ENCODE measurements around the gene ITGA2B. TPM values are rescaled to one million over a fixed set of nuclear protein-coding genes. Genes with fewer than 3 reads are reported as not detected.

Gene ITGA2B
- total and polyA plus RNA-seq, 2 experiments from 2014 or later = 13.3 to 13.9 TPM

- TF ChIP-seq EZH2phosphoT487 (IDR thresholded peaks at IDR 0.05; ENCODE audit: unreplicated experiment) (no peak), CREB1 (CRISPR knock-in tag; IDR thresholded peaks at IDR 0.05; ENCODE audit: low read depth) (peak; percentile 75), POLR2AphosphoS5 (IDR thresholded peaks at IDR 0.05; ENCODE audit: low read depth) (peak; percentile 85), NANOG (IDR thresholded peaks at IDR 0.05; ENCODE audit: borderline replicate concordance) (no peak)
Measured at GRCh38 chr17:44344939-44345453, 44.5 kb downstream of the ITGA2B start, which contains the start of gene GRN. TSS of gene GRN (plus strand) at chr17:44345302. CDS start at chr17:44349165, 3,863 bp downstream.

GRCh38 chr17:44343510-44344209 is 45.8 kb downstream of the ITGA2B start:
- Histone ChIP-seq H3K4me3 (no peak overlapping the region), H3K4me1 (ENCODE audit: insufficient read depth) (peaks cover 4% of the 10 kb centered on the region; the same call in 1 of the 2 replicates), H3K79me2 (replicated peaks; ENCODE audit: insufficient read depth) (peaks cover 4% of the 10 kb centered on the region; the same call in 1 of the 2 replicates), H3K27me3 (ENCODE audit: insufficient read depth) (no peaks in the 10 kb centered on the region), H3K4me2 (no peak overlapping the region), H3K27ac (ENCODE audit: low read depth) (no peak overlapping the region), H4K20me1 (replicated peaks; ENCODE audit: insufficient read depth) (no peaks in the 10 kb centered on the region), H3K36me3 (ENCODE audit: insufficient read depth) (no peaks in the 10 kb centered on the region), H3F3A (replicated peaks; ENCODE audit: low read depth) (no peaks in the 10 kb centered on the region), H3K9me2 (ENCODE audit: insufficient read depth) (no peaks in the 10 kb centered on the region), H2AFZ (no peak overlapping the region)
- peaks cover 13% of the 10 kb centered on the region for H3K27me3 Mint-ChIP-seq (ENCODE audit: insufficient read depth, low read depth, poor library complexity)
- DNase-seq (ENCODE audit: low spot score) = no peak
- peaks cover 3% of the 10 kb centered on the region; the same call in 1 of the 3 replicates for H3K9me3 Mint-ChIP-seq
- no peaks in the 10 kb centered on the region for H3K36me3 Mint-ChIP-seq (ENCODE audit: low read depth)
- no peak overlapping the region; the same call in 2 of the 3 replicates for H3K4me3 Mint-ChIP-seq
- H3K27ac Mint-ChIP-seq = no peak overlapping the region
- H3K4me1 Mint-ChIP-seq = peaks cover 8% of the 10 kb centered on the region; the same call in 2 of the 3 replicates
- no peak for ATAC-seq
- TF ChIP-seq REST (IDR thresholded peaks at IDR 0.05; ENCODE audit: unreplicated experiment) (no peak), ZNF331 (CRISPR knock-in tag; IDR thresholded peaks at IDR 0.05; ENCODE audit: low read depth) (no peak), ZNF114 (CRISPR knock-in tag; IDR thresholded peaks at IDR 0.05) (no peak), CREB1 (CRISPR knock-in tag; IDR thresholded peaks at IDR 0.05; ENCODE audit: low read depth) (no peak), NANOG (IDR thresholded peaks at IDR 0.05; ENCODE audit: borderline replicate concordance) (no peak), CTCF (conservative IDR thresholded peaks at IDR 0.05; ENCODE audit: low read depth in 2 of 2) (no peak), ETS1 (IDR thresholded peaks at IDR 0.05) (no peak), JUNB (IDR thresholded peaks at IDR 0.05; ENCODE audit: unreplicated experiment) (no peak), POLR2AphosphoS5 (IDR thresholded peaks at IDR 0.05; ENCODE audit: low read depth) (no peak)

More at GRCh38 chr17:44344939-44345453, 44.5 kb downstream of the ITGA2B start, which contains the start of gene GRN:
- no peaks in the 10 kb centered on the region for H4K20me1 ChIP-seq (replicated peaks; ENCODE audit: insufficient read depth)
- no peaks in the 10 kb centered on the region for H3F3A ChIP-seq (replicated peaks; ENCODE audit: low read depth)
- no peaks in the 10 kb centered on the region for H3K36me3 ChIP-seq (ENCODE audit: insufficient read depth)
- no peaks in the 10 kb centered on the region for H3K27me3 ChIP-seq (ENCODE audit: insufficient read depth)
- peak within 1 kb of the TSS; percentile 93 for H3K4me3 Mint-ChIP-seq
- H3K79me2 ChIP-seq (replicated peaks; ENCODE audit: insufficient read depth) = peaks cover 4% of the 10 kb centered on the region; the same call in 1 of the 2 replicates
- H3K4me3 ChIP-seq = peak within 1 kb of the TSS; percentile 63
- H3K27ac Mint-ChIP-seq = peak within 1 kb of the TSS; percentile 95
- ATAC-seq (peak; percentile 98), DNase-seq (ENCODE audit: low spot score) (peak; percentile 100)
- peak within 1 kb of the TSS; percentile 93 for H3K4me2 ChIP-seq
- H3K9me2 ChIP-seq (ENCODE audit: insufficient read depth) = no peaks in the 10 kb centered on the region
- peaks cover 8% of the 10 kb centered on the region; the same call in 2 of the 3 replicates for H3K4me1 Mint-ChIP-seq
- peaks cover 4% of the 10 kb centered on the region; the same call in 1 of the 2 replicates for H3K4me1 ChIP-seq (ENCODE audit: insufficient read depth)
- peaks cover 13% of the 10 kb centered on the region for H3K27me3 Mint-ChIP-seq (ENCODE audit: insufficient read depth, low read depth, poor library complexity)
- H3K27ac ChIP-seq (ENCODE audit: low read depth) = no peak within 1 kb of the TSS
- peaks cover 3% of the 10 kb centered on the region; the same call in 1 of the 3 replicates for H3K9me3 Mint-ChIP-seq
- no peak within 1 kb of the TSS for H2AFZ ChIP-seq
- no peaks in the 10 kb centered on the region for H3K36me3 Mint-ChIP-seq (ENCODE audit: low read depth)
